Erythroblast (primary cell): ENCODE measurements around the gene XPO5.

Experiments used
- GATA1 ChIP-seq: IDR thresholded peaks from 2 replicates; pipeline ENCODE4 v1.6.1; 2011; ENCODE audit warnings: low read depth, mild to moderate bottlenecking, control low read depth, low read length, moderate library complexity
- POLR2A ChIP-seq: IDR thresholded peaks from 2 replicates; pipeline ENCODE4 v1.6.1; 2011; ENCODE audit warnings: mild to moderate bottlenecking, low read length

- TF ChIP-seq POLR2A, result no peak
- TF ChIP-seq GATA1, result no peak
These were observed 49.7 kb upstream of the XPO5 start for GRCh38 chr6:43625393-43625992.
